ENCODE results near the gene MACROD1.

- TF ChIP-seq CTCF (IDR thresholded peaks at IDR 0.05) (no peak), EZH2 (IDR thresholded peaks at IDR 0.05; ENCODE audit: borderline replicate concordance, insufficient read depth, low read depth, low read length, poor library complexity, severe bottlenecking) (no peak)
Observed at GRCh38 chr11:64086258-64087123, 79.4 kb downstream of the MACROD1 start.

Data from B cell (primary cell).